PC-9 (cell line): ENCODE results near the gene ENTPD5. TPM values are rescaled to one million over a fixed set of nuclear protein-coding genes. Genes with fewer than 3 reads are reported as not detected.

Experiments
- BruUV-seq: library from RNA; stranded (reverse); fragments of 400-500 nt; replicated peaks from 2 replicates; lab custom pipeline; 2021; lab: Mats Ljungman, UMichigan
- CTCF ChIA-PET: fragments of 300-600 bp; sonication (Branson Sonifier 250); formaldehyde crosslinking; loops from one replicate; lab custom pipeline; 2022; ENCODE audit warnings: antibody characterized with exemption; lab: Charles Lee
- POLR2A ChIA-PET: fragments of 300-600 bp; sonication (Branson Sonifier 250); formaldehyde crosslinking; loops from one replicate; lab custom pipeline; 2022; ENCODE audit warnings: antibody characterized with exemption; ENCODE audit not compliant: unreplicated experiment; lab: Charles Lee
- DNase-seq, 2 experiments: peaks; one replicate each; pipeline versions ENCODE4 v3.0.0 to v3.0.0-alpha.2; 2015 to 2022; ENCODE audit warnings: mixed read lengths in 1 of 2
- H2AFZ ChIP-seq: fragments of 200-600 bp; sonication (generic); 2 replicates; pipeline ENCODE4 v1.8.1; 2017; ENCODE audit warnings: antibody characterized with exemption
- H3F3A ChIP-seq: fragments of 200-600 bp; sonication (generic); 2 replicates; pipeline ENCODE4 v1.8.1; 2017; ENCODE audit warnings: antibody characterized with exemption, mild to moderate bottlenecking, low read depth; ENCODE audit not compliant: insufficient read depth
- H3K27ac ChIP-seq: fragments of 200-600 bp; sonication (generic); 2 replicates; pipeline ENCODE4 v1.6.1; 2016; ENCODE audit warnings: mixed run types
- H3K27me3 ChIP-seq: fragments of 200-600 bp; sonication (generic); 2 replicates; pipeline ENCODE4 v1.6.1; 2016; ENCODE audit warnings: low read depth, mixed run types; ENCODE audit not compliant: insufficient read depth
- H3K36me3 ChIP-seq: fragments of 200-600 bp; sonication (generic); 2 replicates; pipeline ENCODE4 v1.6.1; 2016; ENCODE audit warnings: low read depth, mixed run types
- H3K4me1 ChIP-seq: fragments of 200-600 bp; sonication (generic); replicated peaks from 2 replicates; pipeline ENCODE4 v1.6.1; 2016; ENCODE audit warnings: mixed run types; ENCODE audit not compliant: insufficient read depth
- H3K4me2 ChIP-seq: fragments of 200-600 bp; sonication (generic); 2 replicates; pipeline ENCODE4 v1.6.1; 2017; ENCODE audit warnings: mixed run types
- H3K4me3 ChIP-seq: fragments of 200-600 bp; sonication (generic); 2 replicates; pipeline ENCODE4 v1.6.1; 2016; ENCODE audit warnings: mixed run types
- H3K79me2 ChIP-seq: fragments of 200-600 bp; sonication (generic); 2 replicates; pipeline ENCODE4 v1.6.1; 2017; ENCODE audit warnings: low read depth, mixed run types
- H3K9me2 ChIP-seq: fragments of 200-600 bp; sonication (generic); 2 replicates; pipeline ENCODE4 v1.8.1; 2017; ENCODE audit warnings: mild to moderate bottlenecking; ENCODE audit not compliant: insufficient read depth
- H3K9me3 ChIP-seq: fragments of 200-600 bp; sonication (generic); 2 replicates; pipeline ENCODE4 v1.8.1; 2016; ENCODE audit warnings: low read depth; ENCODE audit not compliant: insufficient read depth
- H4K20me1 ChIP-seq: fragments of 200-600 bp; sonication (generic); 2 replicates; pipeline ENCODE4 v1.8.1; 2017; ENCODE audit not compliant: insufficient read depth
- EZH2 ChIP-seq: fragments of 200-600 bp; sonication (generic); IDR thresholded peaks from 2 replicates; pipeline ENCODE4 v1.8.0; 2017; ENCODE audit warnings: antibody characterized with exemption, low read depth
- intact Hi-C: fragments of 100-400 bp; cut with micrococcal nuclease; formaldehyde crosslinking; loops from one replicate; pipeline ENCODE4 v1.10.0; 2022; ENCODE audit not compliant: unreplicated experiment
- total RNA-seq: library from RNA; stranded (reverse); gene quantifications from 2 replicates; pipeline ENCODE4 v1.2.3, GENCODE V29; 2021
- TF ChIP-seq, protein P1 (sequence below): fragments of 200-600 bp; sonication (generic); conservative IDR thresholded peaks from 2 replicates; pipeline ENCODE4 v1.6.1; 2017; ENCODE audit warnings: mixed run types, antibody characterized with exemption, mild to moderate bottlenecking, moderate library complexity

ENTPD5 gene
- total RNA-seq, 1 experiment from 2014 or later: 12.3 TPM

GRCh38 chr14:74019408-74020137 is 485 bp upstream of the ENTPD5 start:
- no peaks in the 10 kb centered on the region for H3K9me2 ChIP-seq
- ChIA-PET CTCF (no interaction called here), POLR2A (no interaction called here)
- DNase-seq: peak in 1 of 2 experiments; percentile 7
- H3K4me3 ChIP-seq: peak overlapping the region; percentile 79
- H2AFZ ChIP-seq: peak overlapping the region; percentile 99
- peak overlapping the region; percentile 94 for H3K4me2 ChIP-seq
- H3K79me2 ChIP-seq: no peaks in the 10 kb centered on the region
- no peaks in the 10 kb centered on the region for H3K36me3 ChIP-seq
- peaks cover 25% of the 10 kb centered on the region; the same call in 1 of the 2 replicates for H3F3A ChIP-seq
- H3K27me3 ChIP-seq: no peaks in the 10 kb centered on the region
- H3K9me3 ChIP-seq: no peaks in the 10 kb centered on the region
- intact Hi-C loops: loop anchor here (2.0 kb wide), 1 partner anchor 69 kb away; the partner anchor contains the start of genes COQ6 and FAM161B
- TF ChIP-seq EZH2: no peak
- TF ChIP-seq, protein P1, sequence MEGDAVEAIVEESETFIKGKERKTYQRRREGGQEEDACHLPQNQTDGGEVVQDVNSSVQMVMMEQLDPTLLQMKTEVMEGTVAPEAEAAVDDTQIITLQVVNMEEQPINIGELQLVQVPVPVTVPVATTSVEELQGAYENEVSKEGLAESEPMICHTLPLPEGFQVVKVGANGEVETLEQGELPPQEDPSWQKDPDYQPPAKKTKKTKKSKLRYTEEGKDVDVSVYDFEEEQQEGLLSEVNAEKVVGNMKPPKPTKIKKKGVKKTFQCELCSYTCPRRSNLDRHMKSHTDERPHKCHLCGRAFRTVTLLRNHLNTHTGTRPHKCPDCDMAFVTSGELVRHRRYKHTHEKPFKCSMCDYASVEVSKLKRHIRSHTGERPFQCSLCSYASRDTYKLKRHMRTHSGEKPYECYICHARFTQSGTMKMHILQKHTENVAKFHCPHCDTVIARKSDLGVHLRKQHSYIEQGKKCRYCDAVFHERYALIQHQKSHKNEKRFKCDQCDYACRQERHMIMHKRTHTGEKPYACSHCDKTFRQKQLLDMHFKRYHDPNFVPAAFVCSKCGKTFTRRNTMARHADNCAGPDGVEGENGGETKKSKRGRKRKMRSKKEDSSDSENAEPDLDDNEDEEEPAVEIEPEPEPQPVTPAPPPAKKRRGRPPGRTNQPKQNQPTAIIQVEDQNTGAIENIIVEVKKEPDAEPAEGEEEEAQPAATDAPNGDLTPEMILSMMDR: no peak
- BruUV-seq: TSS peak; percentile 69
- H3K27ac ChIP-seq: peak overlapping the region; percentile 50
- H4K20me1 ChIP-seq: no peaks in the 10 kb centered on the region
- H3K4me1 ChIP-seq: peaks cover 8% of the 10 kb centered on the region

- no peaks in the 10 kb centered on the region for H3K9me2 ChIP-seq
- peak overlapping the region; percentile 97 for H2AFZ ChIP-seq
- intact Hi-C loops: loop anchor here (1.0 to 2.0 kb wide), 2 partner anchors 66 to 67 kb away; partner anchors contain the start of genes ALDH6A1, COQ6, FAM161B and LIN52
- peak overlapping the region; percentile 79 for H3K4me3 ChIP-seq
- H3K27ac ChIP-seq: peak overlapping the region; percentile 81
- no peaks in the 10 kb centered on the region for H3K36me3 ChIP-seq
- H3F3A ChIP-seq: peaks cover 25% of the 10 kb centered on the region; the same call in 1 of the 2 replicates
- CTCF ChIA-PET: no interaction called here
- H3K27me3 ChIP-seq: no peaks in the 10 kb centered on the region
- BruUV-seq: no TSS peak
- POLR2A ChIA-PET: interaction anchor here (0.6 to 0.7 kb wide), 2 partner anchors 284 to 528 kb away, joined by 3 to 12 read pairs; partner anchors contain the start of gene RIOX1
- peak overlapping the region; percentile 90 for H3K4me2 ChIP-seq
- peaks cover 8% of the 10 kb centered on the region for H3K4me1 ChIP-seq
- peak in 1 of 2 experiments; percentile 64 for DNase-seq
- no peaks in the 10 kb centered on the region for H3K9me3 ChIP-seq
- H4K20me1 ChIP-seq: no peaks in the 10 kb centered on the region
- no peak for TF ChIP-seq EZH2
- TF ChIP-seq, protein P1: no peak
- H3K79me2 ChIP-seq: no peaks in the 10 kb centered on the region
Observed at GRCh38 chr14:74018174-74018585, 908 bp downstream of the ENTPD5 start.

DNA sequence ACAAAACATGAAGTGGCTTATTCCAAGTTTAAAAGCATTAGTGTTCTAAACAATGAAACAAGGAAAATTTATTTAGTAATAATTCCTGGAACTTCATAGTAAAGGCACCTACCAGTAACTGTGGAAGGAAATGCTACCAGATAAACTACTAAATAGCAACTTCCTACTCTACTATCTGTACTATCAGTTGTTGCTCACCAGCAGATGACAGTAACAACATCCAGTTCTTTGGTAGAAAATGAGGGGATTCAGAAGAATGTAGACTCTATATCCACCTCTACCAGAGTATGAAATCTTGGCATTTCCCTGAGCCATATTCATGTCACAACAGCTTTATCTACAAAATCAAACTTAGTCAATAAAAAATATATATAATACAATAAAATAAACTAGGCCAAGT is 3.1 kb downstream of the ENTPD5 start:
- Histone ChIP-seq H3K36me3 (no peaks in the 10 kb centered on the region), H2AFZ (no peak overlapping the region), H3F3A (peaks cover 25% of the 10 kb centered on the region; the same call in 1 of the 2 replicates), H3K9me3 (no peaks in the 10 kb centered on the region), H3K4me3 (no peak overlapping the region), H3K27me3 (no peaks in the 10 kb centered on the region), H3K79me2 (no peaks in the 10 kb centered on the region), H3K4me1 (peaks cover 8% of the 10 kb centered on the region), H3K4me2 (no peak overlapping the region), H3K9me2 (no peaks in the 10 kb centered on the region), H3K27ac (no peak overlapping the region), H4K20me1 (no peaks in the 10 kb centered on the region)
- ChIA-PET CTCF (no interaction called here), POLR2A (no interaction called here)
- TF ChIP-seq, protein P1: no peak
- no peak for TF ChIP-seq EZH2
- intact Hi-C loops: no loop called here
- no peak for DNase-seq
- no TSS peak for BruUV-seq
